Hair follicle dermal papilla cell (primary cell): Measurements from ENCODE around the gene OR5D18. TPM values are rescaled to one million over a fixed set of nuclear protein-coding genes. Genes with fewer than 3 reads are reported as not detected.

ENCODE experiments used
- small RNA-seq: library from RNA; depleted of rRNA; stranded (forward); fragments of <200 nt; gene quantifications from one replicate; pipeline ENCODE3, GENCODE V24; 2012
- total RNA-seq: library from RNA; depleted of rRNA; stranded (reverse); fragments of >200 nt; gene quantifications from 2 replicates; pipeline ENCODE4 v1.2.3, GENCODE V29; 2012

The OR5D18 gene
- not detected in 2 replicates for total RNA-seq

DNA sequence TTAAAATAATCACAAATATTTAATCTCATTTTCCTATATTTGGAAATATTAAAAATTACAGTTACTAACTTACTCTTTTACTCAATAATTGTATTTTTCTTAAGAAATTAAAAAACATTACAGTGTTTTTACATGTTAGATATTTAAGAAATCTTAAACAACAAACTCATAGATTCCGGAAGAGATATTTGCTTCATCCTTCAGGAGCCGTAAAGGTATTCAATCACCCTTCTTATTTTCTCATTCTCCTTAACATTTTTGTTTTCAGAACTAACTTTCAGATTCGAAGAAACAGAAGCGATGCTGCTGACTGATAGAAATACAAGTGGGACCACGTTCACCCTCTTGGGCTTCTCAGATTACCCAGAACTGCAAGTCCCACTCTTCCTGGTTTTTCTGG, at the start of gene OR5D18:
OR5D18 (plus strand) TSS at position 301 of the 400 bp plus-strand sequence; CDS start at position 301, 0 bp downstream.

GRCh38 chr11:55773138-55773537, 46.3 kb upstream of the OR5D18 start, which contains the start of gene OR5D13:
Gene OR5D13 (plus strand): TSS chr11:55773438. CDS start chr11:55773438, 0 bp downstream.

DNA sequence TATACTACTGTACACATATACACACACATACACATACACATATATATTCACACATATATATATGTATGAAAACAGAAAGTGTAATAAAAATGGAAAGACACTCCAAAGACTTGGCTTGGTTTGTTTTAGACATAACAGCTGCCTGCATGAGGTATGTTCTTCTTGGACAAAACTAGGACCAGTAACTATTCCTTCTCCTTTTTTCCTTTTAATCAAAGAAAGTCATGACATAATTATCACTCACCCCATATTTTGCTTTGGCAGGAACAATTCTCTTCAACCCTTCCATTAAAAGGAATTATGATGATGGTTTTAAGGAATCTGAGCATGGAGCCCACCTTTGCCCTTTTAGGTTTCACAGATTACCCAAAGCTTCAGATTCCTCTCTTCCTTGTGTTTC, 24.2 kb upstream of the OR5D18 start, which contains the start of gene OR5D14:
OR5D14 (plus strand) TSS at position 301 of the 400 bp plus-strand sequence; CDS start at position 301, 0 bp downstream.

GRCh38 chr11:55811067-55811466, 8.4 kb upstream of the OR5D18 start, which contains the start of gene OR5L1:
Gene OR5L1 (plus strand): TSS chr11:55811367. CDS start chr11:55811467, 100 bp downstream.

GRCh38 chr11:55826919-55827318, 7.5 kb downstream of the OR5D18 start, which contains the start of gene OR5L2:
Gene OR5L2 (plus strand): TSS chr11:55827219. CDS start chr11:55827219, 0 bp downstream.

GRCh38 chr11:55838452-55838851, 19.0 kb downstream of the OR5D18 start, which contains the start of gene OR5D16:
Gene OR5D16 (plus strand): TSS chr11:55838752. CDS start chr11:55838752, 0 bp downstream.

Small RNAs within 50 kb of the gene (small RNA-seq; reads per million reads assigned to genes)
- not detected for gene AC036111.3

Other genes starting within 250 kb of the OR5D18 start
- not detected in 2 replicates for gene OR4C16, start 247.5 kb upstream of the OR5D18 start, total RNA-seq
- gene OR4C11, start 212.0 kb upstream of the OR5D18 start, total RNA-seq = not detected in 2 replicates
- gene OR4P4, start 184.5 kb upstream of the OR5D18 start, total RNA-seq = not detected in 2 replicates
- gene OR4S2, start 171.3 kb upstream of the OR5D18 start, total RNA-seq = not detected in 2 replicates
- not detected in 2 replicates for gene OR4C6, start 157.4 kb upstream of the OR5D18 start, total RNA-seq
- gene OR5D13, start 46.2 kb upstream of the OR5D18 start, total RNA-seq = not detected in 2 replicates
- not detected in 2 replicates for gene OR5D14, start 24.1 kb upstream of the OR5D18 start, total RNA-seq
- not detected in 2 replicates for gene OR5L1, start 8.3 kb upstream of the OR5D18 start, total RNA-seq
- not detected in 2 replicates for gene OR5L2, start 7.6 kb downstream of the OR5D18 start, total RNA-seq
- gene OR5D16, start 19.1 kb downstream of the OR5D18 start, total RNA-seq = not detected in 2 replicates
- gene TRIM51, start 63.7 kb downstream of the OR5D18 start, total RNA-seq = not detected in 2 replicates
- gene OR5W2, start 95.0 kb downstream of the OR5D18 start, total RNA-seq = not detected in 2 replicates
- not detected in 2 replicates for gene OR5I1, start 116.8 kb downstream of the OR5D18 start, total RNA-seq
- not detected in 2 replicates for gene OR10AG1, start 150.3 kb downstream of the OR5D18 start, total RNA-seq
- gene OR5F1, start 175.0 kb downstream of the OR5D18 start, total RNA-seq = not detected in 2 replicates
- gene OR5AS1, start 208.0 kb downstream of the OR5D18 start, total RNA-seq = not detected in 2 replicates